Peyer's patch (tissue), 4 donors: ENCODE results near the gene NMNAT1. TPM values are rescaled to one million over a fixed set of nuclear protein-coding genes. Genes with fewer than 3 reads are reported as not detected.
"Not testable (repeated sequence)": the region's sequence is repeated elsewhere in the genome, so short reads cannot be mapped to it uniquely, and the experiment has no call there.

ENCODE experiments used
- DNase-seq, 3 donors: peaks; one replicate each; pipeline ENCODE4 v3.0.0-alpha.2; 2017 to 2019
- H3K27ac ChIP-seq, 4 donors: fragments of 200-600 bp; sonication (generic); one replicate each; pipeline ENCODE4 v1.5.1; 2016 to 2019
- H3K27me3 ChIP-seq, 2 donors: fragments of 200-600 bp; sonication (generic); one replicate each; pipeline ENCODE4 v1.5.1; 2019
- H3K36me3 ChIP-seq, 3 donors: fragments of 200-600 bp; sonication (generic); one replicate each; pipeline ENCODE4 v1.5.1; 2016 to 2019
- H3K4me1 ChIP-seq, 4 donors: fragments of 200-600 bp; sonication (generic); one replicate each; pipeline ENCODE4 v1.5.1; 2016 to 2019
- H3K4me3 ChIP-seq, 4 donors: fragments of 200-600 bp; sonication (generic); 1 replicate in 3 of 4; 2 replicates in 1 of 4; pipeline ENCODE4 v1.5.1; 2016 to 2019; ENCODE audit warnings: mild to moderate bottlenecking in 1 of 4
- H3K9me3 ChIP-seq, 4 donors: fragments of 200-600 bp; sonication (generic); one replicate each; pipeline ENCODE4 v1.5.1; 2016 to 2019; ENCODE audit warnings: mild to moderate bottlenecking in 1 of 4
- CTCF ChIP-seq, 6 experiments: fragments of 450-650 bp in 4 of 6; fragments of 200-600 bp in 2 of 6; sonication (generic) in 1 of 6; IDR thresholded peaks; one replicate each; pipeline ENCODE4 v1.5.1; 2017 to 2019; ENCODE audit warnings: antibody characterized with exemption in 6 of 6, mild to moderate bottlenecking in 3 of 6, moderate library complexity in 1 of 6
- POLR2A ChIP-seq, 2 donors: fragments of 450-650 bp; IDR thresholded peaks; one replicate each; pipeline ENCODE4 v1.5.1; 2017; ENCODE audit warnings: antibody characterized with exemption in 2 of 2, mild to moderate bottlenecking in 2 of 2, moderate library complexity in 2 of 2
- total RNA-seq, 4 donors: library from RNA; depleted of rRNA; stranded (reverse); fragments of >200 nt; gene quantifications; one replicate each; pipeline ENCODE4 v1.1.0, GENCODE V29; 2016

Gene NMNAT1
- total RNA-seq, 4 donors from 2014 or later: 5.8 to 27.9 (median 18.8) TPM

GRCh38 chr1:10020086-10020485 is 76.8 kb downstream of the NMNAT1 start:
- Histone ChIP-seq H3K4me1 (no peaks in the 10 kb centered on the region), H3K36me3 (no peaks in the 10 kb centered on the region), H3K4me3 (no peak overlapping the region), H3K27me3 (no peaks in the 10 kb centered on the region), H3K27ac (no peak overlapping the region), H3K9me3 (no peaks in the 10 kb centered on the region)
- DNase-seq: no peak
- TF ChIP-seq CTCF (IDR thresholded peaks at IDR 0.05): no peak
- TF ChIP-seq POLR2A (IDR thresholded peaks at IDR 0.05): no peak

GRCh38 chr1:10020678-10021077 is 77.4 kb downstream of the NMNAT1 start:
- not testable (repeated sequence) for H3K27ac ChIP-seq, H3K9me3 ChIP-seq, DNase-seq, H3K4me1 ChIP-seq, H3K4me3 ChIP-seq, H3K36me3 ChIP-seq, H3K27me3 ChIP-seq

GRCh38 chr1:10021992-10022391 is 78.7 kb downstream of the NMNAT1 start:
- DNase-seq, H3K4me1 ChIP-seq, H3K27me3 ChIP-seq, H3K36me3 ChIP-seq, H3K4me3 ChIP-seq, H3K9me3 ChIP-seq, H3K27ac ChIP-seq: not testable (repeated sequence)

- H3K4me3 ChIP-seq: no peak overlapping the region
- no peak for DNase-seq
- no peaks in the 10 kb centered on the region for H3K27me3 ChIP-seq
- TF ChIP-seq CTCF (IDR thresholded peaks at IDR 0.05): no peak
- no peak for TF ChIP-seq POLR2A (IDR thresholded peaks at IDR 0.05)
- no peaks in the 10 kb centered on the region for H3K36me3 ChIP-seq
- no peaks in the 10 kb centered on the region for H3K4me1 ChIP-seq
- H3K27ac ChIP-seq: no peak overlapping the region
- no peaks in the 10 kb centered on the region for H3K9me3 ChIP-seq
These were observed 79.4 kb downstream of the NMNAT1 start for GRCh38 chr1:10022656-10023055.

GRCh38 chr1:10025354-10025753 is 82.1 kb downstream of the NMNAT1 start:
- no peak overlapping the region for H3K4me3 ChIP-seq
- DNase-seq: no peak
- H3K36me3 ChIP-seq: no peaks in the 10 kb centered on the region
- H3K27me3 ChIP-seq: no peaks in the 10 kb centered on the region
- H3K4me1 ChIP-seq: no peaks in the 10 kb centered on the region
- no peak overlapping the region for H3K27ac ChIP-seq
- no peaks in the 10 kb centered on the region for H3K9me3 ChIP-seq
- TF ChIP-seq CTCF (IDR thresholded peaks at IDR 0.05): no peak
- TF ChIP-seq POLR2A (IDR thresholded peaks at IDR 0.05): no peak

GRCh38 chr1:10027027-10027426 is 83.8 kb downstream of the NMNAT1 start:
- no peak for DNase-seq
- Histone ChIP-seq H3K4me1 (no peaks in the 10 kb centered on the region), H3K27me3 (no peaks in the 10 kb centered on the region), H3K9me3 (no peaks in the 10 kb centered on the region), H3K36me3 (no peaks in the 10 kb centered on the region), H3K4me3 (no peak overlapping the region), H3K27ac (no peak overlapping the region)
- TF ChIP-seq CTCF (IDR thresholded peaks at IDR 0.05) (no peak), POLR2A (IDR thresholded peaks at IDR 0.05) (no peak)

GRCh38 chr1:10028956-10029500 is 85.8 kb downstream of the NMNAT1 start:
- not testable (repeated sequence) for H3K4me1 ChIP-seq, H3K36me3 ChIP-seq, H3K27me3 ChIP-seq, H3K9me3 ChIP-seq, H3K4me3 ChIP-seq, H3K27ac ChIP-seq, DNase-seq
